Muscle of leg (tissue), 11 donors: Measurements from ENCODE around the gene RBM11. TPM values are rescaled to one million over a fixed set of nuclear protein-coding genes. Genes with fewer than 3 reads are reported as not detected.

Source experiments
- DNase-seq: peaks from one replicate; pipeline ENCODE4 v3.0.0; 2013
- H3K27ac ChIP-seq: one replicate; pipeline ENCODE4 v1.5.1; 2013; ENCODE audit warnings: mild to moderate bottlenecking, low read length, control low read depth
- H3K27me3 ChIP-seq: one replicate; pipeline ENCODE4 v1.6.1; 2013; ENCODE audit warnings: low read length; ENCODE audit not compliant: control insufficient read depth, insufficient read depth
- H3K36me3 ChIP-seq: one replicate; pipeline ENCODE4 v1.6.1; 2013; ENCODE audit warnings: low read length; ENCODE audit not compliant: control insufficient read depth, insufficient read depth
- H3K4me1 ChIP-seq: one replicate; pipeline ENCODE4 v1.6.1; 2013; ENCODE audit warnings: low read length; ENCODE audit not compliant: control insufficient read depth, insufficient read depth
- H3K4me3 ChIP-seq: one replicate; pipeline ENCODE4 v1.5.1; 2013; ENCODE audit warnings: low read length, control low read depth
- H3K9me3 ChIP-seq: replicated peaks from 2 replicates; pipeline ENCODE4 v1.6.1; 2013; ENCODE audit warnings: low read depth, low read length; ENCODE audit not compliant: control insufficient read depth
- WGBS: methylation state at CpG from one replicate; pipeline ENCODE4 v1.1.5; 2013; ENCODE audit warnings: missing lambda C conversion rate; ENCODE audit not compliant: insufficient coverage; 5-methylcytosine and 5-hydroxymethylcytosine counted together
- polyA plus RNA-seq, 8 donors: library from polyadenylated mRNA; unstranded; fragments of 120-200 nt; gene quantifications; one replicate each; pipeline versions ENCODE4 v1.2.1 to v1.2.3, GENCODE V29; 2013; ENCODE audit warnings: inconsistent platforms in 1 of 8, low replicate concordance in 1 of 8; ENCODE audit not compliant: insufficient read length in 8 of 8, insufficient read depth in 1 of 8
- total RNA-seq: library from RNA; stranded (reverse); fragments of 120-200 nt; gene quantifications from one replicate; pipeline ENCODE4 v1.2.4, GENCODE V29; 2013

The RBM11 gene
- total and polyA plus RNA-seq, 9 donors, result 0.06 to 0.28 (median 0.13) TPM; not detected in 4

- H3K27me3 ChIP-seq, result no peaks in the 10 kb centered on the region
- H3K9me3 ChIP-seq, result no peaks in the 10 kb centered on the region
- H3K4me1 ChIP-seq, result no peaks in the 10 kb centered on the region
- no peak overlapping the region for H3K27ac ChIP-seq
- DNase-seq, result no peak
- H3K4me3 ChIP-seq, result no peak overlapping the region
- no peaks in the 10 kb centered on the region for H3K36me3 ChIP-seq
Measured at GRCh38 chr21:14267076-14267475, 51.1 kb downstream of the RBM11 start.

DNA sequence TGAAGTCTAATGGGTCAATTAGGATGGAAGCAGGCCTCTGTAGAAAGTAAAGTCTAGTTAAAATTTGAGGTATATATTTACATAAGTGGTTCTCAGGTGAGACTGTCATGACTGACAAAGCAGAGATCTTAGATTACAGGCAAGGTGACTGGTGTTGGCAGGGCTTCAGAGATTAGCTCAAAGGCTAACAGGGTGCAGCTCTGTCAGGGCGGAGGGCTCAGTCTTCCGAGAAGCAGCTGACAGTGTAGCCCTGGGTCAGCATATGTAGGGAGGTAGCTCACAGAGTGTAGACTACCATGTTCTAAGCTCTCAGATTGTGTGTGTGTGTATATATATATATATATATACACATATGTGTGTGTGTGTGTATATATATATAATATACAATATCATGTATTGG, 54.7 kb downstream of the RBM11 start:
- no peaks in the 10 kb centered on the region for H3K36me3 ChIP-seq
- no peak for DNase-seq
- H3K9me3 ChIP-seq, result no peaks in the 10 kb centered on the region
- H3K27me3 ChIP-seq, result peaks cover 9% of the 10 kb centered on the region
- no CpG with 5 or more reads among the region's 2 CpGs for WGBS
- H3K4me1 ChIP-seq, result peaks cover 3% of the 10 kb centered on the region
- no peak overlapping the region for H3K4me3 ChIP-seq
- no peak overlapping the region for H3K27ac ChIP-seq

- Histone ChIP-seq H3K4me3 (no peak overlapping the region), H3K4me1 (peaks cover 3% of the 10 kb centered on the region), H3K27ac (no peak overlapping the region), H3K9me3 (no peaks in the 10 kb centered on the region), H3K36me3 (no peaks in the 10 kb centered on the region), H3K27me3 (peaks cover 9% of the 10 kb centered on the region)
- WGBS, result no CpG with 5 or more reads among the region's 3 CpGs
- no peak for DNase-seq
Measured at GRCh38 chr21:14271053-14271452, 55.1 kb downstream of the RBM11 start.

DNA sequence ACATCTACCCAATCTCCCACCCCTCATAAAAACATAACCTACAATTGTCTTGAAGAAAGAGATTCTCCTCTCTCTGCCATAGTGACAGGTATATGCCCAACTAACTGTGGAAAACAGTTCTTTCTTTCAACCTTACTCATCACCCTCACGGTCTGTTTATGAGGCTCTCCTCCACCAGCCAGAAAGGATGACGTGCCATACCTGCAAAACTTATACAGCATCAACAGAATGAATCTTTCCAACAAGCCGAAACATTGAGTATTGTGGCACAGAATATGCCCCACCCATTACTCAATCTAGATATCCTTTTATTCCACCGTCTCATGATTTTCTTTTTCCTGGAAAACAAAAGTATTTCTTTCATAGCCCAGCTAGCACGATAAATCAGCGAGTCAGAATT, 55.7 kb downstream of the RBM11 start:
- no peak overlapping the region for H3K27ac ChIP-seq
- no peaks in the 10 kb centered on the region for H3K9me3 ChIP-seq
- no peaks in the 10 kb centered on the region for H3K36me3 ChIP-seq
- H3K4me1 ChIP-seq, result peaks cover 3% of the 10 kb centered on the region
- peaks cover 9% of the 10 kb centered on the region for H3K27me3 ChIP-seq
- WGBS, result 88% methylated on average over 5 of the region's 6 CpGs
- no peak for DNase-seq
- no peak overlapping the region for H3K4me3 ChIP-seq

GRCh38 chr21:14273736-14274538, 58.0 kb downstream of the RBM11 start:
- 4% methylated on average over 23 of the region's 39 CpGs for WGBS
- no peaks in the 10 kb centered on the region for H3K9me3 ChIP-seq
- H3K4me3 ChIP-seq, result no peak overlapping the region
- H3K36me3 ChIP-seq, result no peaks in the 10 kb centered on the region
- peaks cover 3% of the 10 kb centered on the region for H3K4me1 ChIP-seq
- no peak overlapping the region for H3K27ac ChIP-seq
- peaks cover 9% of the 10 kb centered on the region for H3K27me3 ChIP-seq
- peak; percentile 67 for DNase-seq

DNA sequence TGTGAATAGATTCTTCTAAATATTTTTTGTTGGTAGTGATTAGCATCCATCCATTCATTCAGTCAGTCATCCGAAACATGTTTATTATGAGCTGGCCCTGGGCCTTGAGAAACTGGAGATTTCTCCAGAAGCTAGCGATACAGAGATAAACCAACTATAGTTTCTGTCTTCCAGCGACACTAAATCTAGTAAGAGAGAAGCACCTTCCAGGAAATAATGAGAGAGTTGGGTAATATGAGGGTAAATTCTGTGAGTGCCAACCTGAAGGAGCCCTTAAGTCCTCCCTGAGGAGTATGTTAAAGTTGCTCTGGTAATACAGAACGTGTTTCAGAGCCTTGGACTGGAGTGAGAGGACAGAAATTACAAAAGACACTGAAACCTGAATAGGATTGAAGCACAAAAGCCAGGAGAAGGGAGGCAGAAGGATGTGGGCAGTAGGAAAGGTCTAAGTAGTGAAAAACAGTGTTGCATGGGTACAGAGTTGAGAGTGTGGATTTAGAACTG, 59.8 kb downstream of the RBM11 start:
- Histone ChIP-seq H3K9me3 (no peaks in the 10 kb centered on the region), H3K27ac (no peak overlapping the region), H3K27me3 (peaks cover 9% of the 10 kb centered on the region), H3K4me3 (no peak overlapping the region), H3K4me1 (peaks cover 3% of the 10 kb centered on the region), H3K36me3 (no peaks in the 10 kb centered on the region)
- no peak for DNase-seq
- WGBS, result 46% methylated on average over 1 of the region's 4 CpGs

Other genes starting within 250 kb of the RBM11 start
- not detected for gene LIPI, start 5.2 kb upstream of the RBM11 start, total RNA-seq
- under 1 TPM in 7 of 8 donors, not detected in 1; 0.06 to 0.34 (median 0.24) TPM for gene LIPI, start 5.2 kb upstream of the RBM11 start, polyA plus RNA-seq
- gene HSPA13, start 167.0 kb downstream of the RBM11 start, total RNA-seq, result 28.2 TPM
- gene HSPA13, start 167.0 kb downstream of the RBM11 start, polyA plus RNA-seq, result 10 to 100 TPM; 25.6 to 41.9 (median 30.1) TPM